VCaP (cell line): ENCODE measurements around the gene ARG2.

Source experiments
- H3K27ac ChIP-seq: fragments of 450-650 bp; 2 replicates; pipeline ENCODE4 v1.5.1; 2017
- TF ChIP-seq, protein P1 (sequence below): fragments of 450-650 bp; conservative IDR thresholded peaks from 2 replicates; pipeline ENCODE4 v1.5.1; 2017; ENCODE audit warnings: mild to moderate bottlenecking, moderate library complexity

ARG2 gene

DNA sequence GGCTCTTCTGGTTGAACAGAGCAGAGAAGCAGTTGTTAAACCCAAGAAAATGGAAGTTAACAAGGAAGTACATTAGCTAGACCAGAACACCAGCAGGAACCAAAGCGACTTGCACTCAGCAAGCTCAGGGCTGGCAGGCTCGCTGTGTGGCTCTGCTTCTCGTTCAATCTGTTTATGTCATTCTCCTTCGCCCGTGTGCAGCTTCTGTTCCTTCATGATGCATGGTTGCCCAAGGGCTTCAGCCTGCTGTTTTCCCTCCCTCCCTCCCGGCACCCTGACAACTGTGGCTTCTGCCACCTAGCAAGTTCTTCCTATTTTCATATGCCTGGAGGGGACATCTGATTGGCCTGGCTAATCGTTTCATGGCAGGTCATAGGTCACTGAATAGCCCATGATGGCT, 44.9 kb upstream of the ARG2 start:
- H3K27ac ChIP-seq: no peak overlapping the region
- TF ChIP-seq, protein P1, sequence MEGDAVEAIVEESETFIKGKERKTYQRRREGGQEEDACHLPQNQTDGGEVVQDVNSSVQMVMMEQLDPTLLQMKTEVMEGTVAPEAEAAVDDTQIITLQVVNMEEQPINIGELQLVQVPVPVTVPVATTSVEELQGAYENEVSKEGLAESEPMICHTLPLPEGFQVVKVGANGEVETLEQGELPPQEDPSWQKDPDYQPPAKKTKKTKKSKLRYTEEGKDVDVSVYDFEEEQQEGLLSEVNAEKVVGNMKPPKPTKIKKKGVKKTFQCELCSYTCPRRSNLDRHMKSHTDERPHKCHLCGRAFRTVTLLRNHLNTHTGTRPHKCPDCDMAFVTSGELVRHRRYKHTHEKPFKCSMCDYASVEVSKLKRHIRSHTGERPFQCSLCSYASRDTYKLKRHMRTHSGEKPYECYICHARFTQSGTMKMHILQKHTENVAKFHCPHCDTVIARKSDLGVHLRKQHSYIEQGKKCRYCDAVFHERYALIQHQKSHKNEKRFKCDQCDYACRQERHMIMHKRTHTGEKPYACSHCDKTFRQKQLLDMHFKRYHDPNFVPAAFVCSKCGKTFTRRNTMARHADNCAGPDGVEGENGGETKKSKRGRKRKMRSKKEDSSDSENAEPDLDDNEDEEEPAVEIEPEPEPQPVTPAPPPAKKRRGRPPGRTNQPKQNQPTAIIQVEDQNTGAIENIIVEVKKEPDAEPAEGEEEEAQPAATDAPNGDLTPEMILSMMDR: no peak

DNA sequence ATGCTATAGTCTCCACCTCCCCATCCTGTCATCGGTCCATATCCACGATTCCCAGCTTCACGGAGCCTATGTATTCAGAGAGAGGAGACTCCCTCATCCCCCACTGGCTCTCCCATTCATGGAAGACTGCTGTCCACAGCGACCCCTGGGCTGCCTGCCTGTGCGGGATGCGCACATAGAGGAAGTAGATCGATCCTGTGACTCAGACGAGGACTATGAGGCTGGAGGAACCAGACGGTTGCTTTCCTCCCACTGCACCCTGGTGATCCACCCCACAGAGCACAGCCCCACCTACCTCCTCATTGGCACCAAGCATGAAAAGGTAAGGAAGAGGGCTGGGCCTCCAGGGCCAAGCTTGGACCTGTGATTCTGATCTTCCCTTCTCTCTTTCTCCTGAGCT, 44.0 kb upstream of the ARG2 start:
- no peak overlapping the region for H3K27ac ChIP-seq
- TF ChIP-seq, protein P1: no peak

DNA sequence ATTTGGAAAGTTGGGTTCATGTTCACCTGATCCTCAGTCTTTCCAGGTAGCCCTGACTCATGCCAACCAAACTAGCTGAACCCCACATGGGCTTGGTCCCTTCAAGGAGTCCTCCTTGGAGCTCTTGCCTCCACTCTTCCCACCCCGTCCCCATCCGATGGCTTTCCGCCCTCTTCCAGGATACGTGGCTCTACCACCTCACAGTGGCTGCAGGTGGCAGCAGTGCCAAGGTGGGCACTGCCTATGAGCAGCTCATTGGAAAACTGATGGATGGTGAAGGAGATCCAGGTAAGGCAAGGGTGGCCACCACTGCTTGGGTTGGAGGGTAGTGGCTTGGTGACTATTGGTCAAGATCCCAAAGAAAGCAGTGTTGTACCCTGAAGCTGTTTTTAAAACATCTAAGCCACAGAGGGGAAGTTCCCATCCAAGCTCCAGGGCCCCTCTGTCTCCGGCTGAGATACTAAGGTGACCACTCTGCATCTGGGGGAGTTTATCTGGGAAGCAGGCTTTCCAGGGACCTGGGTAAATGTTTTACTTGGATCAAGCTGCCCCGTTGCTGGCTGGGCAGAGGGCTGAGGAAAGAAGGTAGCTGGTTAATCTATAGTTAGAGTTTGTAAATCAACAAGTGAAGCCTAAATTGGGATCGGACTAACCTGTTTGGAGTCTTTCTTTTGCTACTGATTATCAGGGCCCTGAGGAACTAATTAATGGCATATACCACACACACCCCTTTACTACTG, 43.3 kb upstream of the ARG2 start:
- TF ChIP-seq, protein P1: no peak
- no peak overlapping the region for H3K27ac ChIP-seq

DNA sequence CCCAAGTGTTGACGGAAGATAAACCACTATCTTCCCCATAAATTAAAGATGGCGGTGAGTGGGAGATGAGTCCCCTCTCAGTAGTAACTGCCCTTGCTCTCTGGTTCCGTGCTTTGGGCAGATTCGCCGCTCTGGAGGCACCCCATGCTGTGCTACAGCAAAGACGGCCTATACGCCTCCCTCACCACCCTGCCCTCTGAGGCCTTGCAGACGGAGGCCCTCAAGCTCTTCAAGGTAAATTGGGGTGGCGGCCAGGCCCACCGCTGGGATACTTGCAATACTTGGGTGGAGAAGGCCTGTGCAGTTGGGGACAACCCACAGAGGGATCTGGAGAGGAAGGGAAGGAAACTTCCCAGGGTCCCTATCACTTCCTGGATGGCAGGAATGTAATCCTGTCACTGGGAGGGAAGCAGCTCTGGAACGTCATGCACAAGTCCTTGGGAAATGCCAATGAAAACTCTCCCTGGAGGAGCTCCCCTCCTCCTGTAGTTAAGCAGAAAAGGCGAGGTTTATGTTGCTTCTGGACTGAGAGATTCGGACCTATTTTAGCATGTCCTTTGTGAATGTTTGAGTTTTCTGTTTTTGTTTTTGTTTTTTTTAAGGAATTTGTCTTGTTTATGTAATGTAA, 42.4 kb upstream of the ARG2 start:
- TF ChIP-seq, protein P1: no peak
- no peak overlapping the region for H3K27ac ChIP-seq

DNA sequence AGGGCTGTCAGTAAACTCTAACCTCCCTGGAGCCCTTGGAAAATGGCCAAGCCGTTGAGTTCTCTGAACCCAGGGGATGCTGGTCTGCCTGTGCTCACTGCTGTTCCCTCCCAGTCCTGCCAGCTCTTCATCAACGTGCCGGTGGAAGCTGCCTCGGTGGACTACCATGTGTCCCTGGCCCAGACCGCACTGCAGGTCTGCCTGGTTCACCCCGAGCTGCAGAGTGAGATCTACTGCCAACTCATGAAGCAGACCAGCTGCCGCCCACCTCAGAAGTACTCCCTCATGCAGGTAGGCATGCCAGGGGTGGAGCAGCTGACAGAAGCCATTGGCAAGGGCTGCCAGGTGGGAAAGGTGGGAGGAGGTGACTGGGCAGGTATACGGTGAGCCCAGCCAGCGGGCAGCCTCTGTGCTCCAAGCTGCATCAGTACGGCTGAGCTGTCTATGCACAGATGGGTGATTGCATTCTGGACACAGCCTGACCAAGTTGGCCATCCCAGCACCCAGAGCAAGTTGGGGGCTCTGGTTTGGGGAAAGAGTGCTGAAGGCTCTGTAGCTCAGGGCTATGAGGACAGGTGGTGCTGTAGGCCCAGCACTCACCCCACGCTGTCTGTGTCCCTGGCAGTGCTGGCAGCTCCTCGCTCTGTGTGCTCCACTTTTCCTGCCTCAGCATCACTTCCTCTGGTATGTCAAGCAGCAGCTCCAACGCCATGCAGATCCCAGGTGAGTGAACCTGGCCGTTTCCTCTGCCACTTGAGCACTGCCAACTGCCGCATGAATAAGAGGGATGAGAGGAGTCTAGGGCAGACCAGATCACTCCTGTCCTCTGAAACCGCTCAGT, 41.6 kb upstream of the ARG2 start:
- TF ChIP-seq, protein P1: no peak
- H3K27ac ChIP-seq: no peak overlapping the region

DNA sequence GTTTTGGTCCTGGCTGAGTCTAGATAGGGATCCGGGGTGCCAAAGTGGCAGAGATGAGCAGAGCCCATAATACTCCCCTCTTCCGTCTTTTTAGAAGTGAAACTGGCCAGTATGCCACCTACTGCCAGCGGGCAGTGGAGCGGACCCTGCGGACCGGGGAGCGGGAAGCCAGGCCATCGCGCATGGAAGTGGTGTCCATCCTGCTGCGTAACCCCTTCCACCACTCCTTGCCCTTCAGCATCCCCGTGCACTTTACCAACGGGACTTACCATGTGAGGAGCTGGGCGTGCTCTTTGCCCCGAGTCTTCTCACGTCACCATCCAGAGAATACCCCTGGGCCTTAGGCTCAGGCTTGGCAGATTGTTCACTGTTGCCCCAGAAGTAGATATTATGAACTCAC, 40.7 kb upstream of the ARG2 start:
- no peak overlapping the region for H3K27ac ChIP-seq
- TF ChIP-seq, protein P1: no peak

DNA sequence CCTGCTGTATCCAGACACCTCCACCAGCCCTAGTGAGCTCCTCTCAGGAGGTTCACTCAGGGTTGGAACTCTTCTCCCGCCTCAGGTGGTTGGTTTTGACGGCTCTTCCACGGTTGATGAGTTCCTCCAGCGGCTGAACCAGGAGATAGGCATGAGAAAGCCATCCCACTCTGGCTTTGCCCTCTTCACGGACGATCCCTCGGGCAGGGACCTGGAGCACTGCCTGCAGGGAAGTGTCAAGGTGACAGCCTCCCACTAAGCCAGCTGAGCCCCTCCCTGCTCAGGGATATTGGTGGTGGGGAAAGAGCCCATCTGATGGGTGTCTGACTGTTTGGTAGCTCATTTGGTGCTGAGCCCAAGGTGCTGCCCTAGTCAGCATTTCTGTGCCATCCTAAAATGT, 40.1 kb upstream of the ARG2 start:
- TF ChIP-seq, protein P1: no peak
- H3K27ac ChIP-seq: 0 out of 2 replicates have a peak overlapping the region, but pooled peaks have one; percentile 24
